HL-60/S4 treated with phorbol 12-myristate 13-acetate at 8.2 ng/mL for 4 days and 3 days (cell line): Measurements from ENCODE around the gene AMIGO3.
"Not testable (repeated sequence)": the region's sequence is repeated elsewhere in the genome, so short reads cannot be mapped to it uniquely, and the experiment has no call there.

Experiments
- in situ Hi-C: fragments of 300-500 bp; cut with MboI; formaldehyde crosslinking; loops from 2 replicates; pipeline ENCODE4 v1.15.0; 2022; ENCODE audit warnings: low sequenced_read_pairs

Gene AMIGO3

GRCh38 chr3:49719214-49719884 lies at the start of gene AMIGO3:
AMIGO3 (minus strand) TSS chr3:49719684; CDS start chr3:49719465, 219 bp downstream.
- in situ Hi-C loops, result no loop called here

DNA sequence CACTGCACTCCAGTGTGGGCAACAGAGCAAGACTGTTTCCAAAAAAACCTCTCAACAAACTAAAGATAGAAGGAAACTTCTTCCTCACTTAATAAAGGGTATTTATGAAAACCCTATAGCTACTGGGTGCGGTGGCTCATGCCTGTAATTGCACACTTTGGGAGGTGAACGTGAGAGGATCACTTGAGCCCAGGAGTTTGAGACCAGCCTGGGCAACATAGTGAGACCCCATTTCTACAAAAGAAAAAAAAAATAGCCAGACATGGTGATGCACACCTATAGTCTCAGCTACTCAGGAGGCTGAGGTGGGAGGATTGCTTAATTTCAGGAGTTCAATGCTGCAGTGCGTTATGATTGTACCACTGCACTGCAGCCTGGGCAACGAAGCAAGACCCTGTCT lies 44.5 kb upstream of the AMIGO3 start:
- in situ Hi-C loops, result no loop called here

- in situ Hi-C loops, result no loop called here
Measured at GRCh38 chr3:49761661-49762060, 42.2 kb upstream of the AMIGO3 start.

DNA sequence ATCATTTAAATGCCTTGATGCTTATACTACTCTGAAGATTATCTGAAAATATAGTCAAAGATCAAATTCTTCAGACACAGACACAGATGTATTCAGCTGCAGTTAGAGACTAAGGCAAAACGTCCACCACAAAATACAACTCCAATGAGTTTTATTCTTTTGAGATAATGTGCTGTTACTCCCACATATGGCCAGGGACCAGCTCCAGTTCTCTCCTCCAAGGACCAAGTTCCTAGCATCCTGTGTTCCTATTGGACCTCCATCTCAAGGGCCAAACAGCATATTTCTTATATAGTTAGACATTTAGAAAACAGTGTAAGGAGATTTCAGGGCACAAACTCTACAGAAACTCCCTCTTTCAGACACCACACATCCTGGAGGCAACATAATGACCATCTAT lies 39.7 kb upstream of the AMIGO3 start:
- in situ Hi-C loops, result no loop called here

GRCh38 chr3:49757197-49757596 lies 37.7 kb upstream of the AMIGO3 start:
- in situ Hi-C loops, result no loop called here

GRCh38 chr3:49756036-49756435 lies 36.6 kb upstream of the AMIGO3 start:
- in situ Hi-C loops, result no loop called here

DNA sequence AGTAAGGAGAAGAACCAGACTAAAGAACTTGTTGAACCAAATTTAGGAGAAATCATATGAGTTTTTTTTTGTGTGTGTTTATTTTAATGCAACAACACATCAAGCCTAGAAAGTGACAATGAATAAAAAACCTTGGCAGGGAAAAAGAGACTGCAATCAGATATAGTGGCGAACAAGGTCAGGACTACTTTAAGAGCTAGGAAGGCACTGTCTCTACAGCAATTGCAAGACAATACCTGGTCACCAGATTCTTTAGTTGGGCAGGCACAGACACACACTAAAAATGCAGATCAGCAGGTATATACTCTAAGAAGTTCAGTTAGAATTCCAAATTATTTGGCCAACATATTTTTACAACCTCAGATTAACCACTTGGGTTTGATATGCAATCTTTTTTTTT lies 35.1 kb upstream of the AMIGO3 start:
- in situ Hi-C loops, result no loop called here

DNA sequence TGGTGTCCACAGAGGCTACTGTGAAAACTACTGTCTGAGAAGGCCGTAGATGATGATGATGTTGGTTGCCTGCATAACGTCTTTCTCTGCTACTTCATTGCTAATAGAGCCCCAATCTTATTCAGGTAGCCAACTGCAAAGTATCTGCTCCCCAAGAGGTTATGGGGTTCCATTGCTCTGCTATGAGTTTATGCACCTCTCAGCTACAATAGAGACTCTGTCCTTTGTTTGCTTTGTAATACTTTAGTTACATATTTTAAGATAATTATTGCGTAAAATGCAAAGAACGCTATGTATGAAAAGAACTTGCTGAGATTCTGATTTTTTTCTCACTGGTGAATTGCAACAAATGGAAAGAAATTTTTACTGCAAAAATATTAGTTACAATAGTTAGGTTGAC lies 32.0 kb upstream of the AMIGO3 start:
- in situ Hi-C loops, result no loop called here

DNA sequence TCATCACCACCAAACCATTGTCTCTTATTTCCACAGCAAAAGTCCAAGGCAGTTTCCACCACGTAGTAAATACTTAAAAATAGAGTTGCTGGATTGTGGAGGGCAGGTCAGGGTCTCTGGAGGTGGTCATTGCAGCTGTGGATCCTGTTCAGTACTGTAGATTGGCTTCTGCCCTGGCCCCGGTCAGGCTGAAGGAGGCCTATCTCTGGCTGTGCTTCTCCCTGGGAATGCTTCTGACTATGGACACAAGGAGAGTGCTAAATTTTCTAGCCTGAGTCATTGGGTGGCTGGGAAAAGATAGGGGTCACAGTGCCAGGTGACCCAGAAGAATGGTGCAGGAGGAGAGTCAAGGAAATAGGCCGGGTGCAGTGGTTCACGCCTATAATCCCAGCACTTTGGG lies 30.6 kb upstream of the AMIGO3 start:
- in situ Hi-C loops, result no loop called here

- in situ Hi-C loops, result not testable (repeated sequence)
Measured at GRCh38 chr3:49748874-49749273, 29.4 kb upstream of the AMIGO3 start.

DNA sequence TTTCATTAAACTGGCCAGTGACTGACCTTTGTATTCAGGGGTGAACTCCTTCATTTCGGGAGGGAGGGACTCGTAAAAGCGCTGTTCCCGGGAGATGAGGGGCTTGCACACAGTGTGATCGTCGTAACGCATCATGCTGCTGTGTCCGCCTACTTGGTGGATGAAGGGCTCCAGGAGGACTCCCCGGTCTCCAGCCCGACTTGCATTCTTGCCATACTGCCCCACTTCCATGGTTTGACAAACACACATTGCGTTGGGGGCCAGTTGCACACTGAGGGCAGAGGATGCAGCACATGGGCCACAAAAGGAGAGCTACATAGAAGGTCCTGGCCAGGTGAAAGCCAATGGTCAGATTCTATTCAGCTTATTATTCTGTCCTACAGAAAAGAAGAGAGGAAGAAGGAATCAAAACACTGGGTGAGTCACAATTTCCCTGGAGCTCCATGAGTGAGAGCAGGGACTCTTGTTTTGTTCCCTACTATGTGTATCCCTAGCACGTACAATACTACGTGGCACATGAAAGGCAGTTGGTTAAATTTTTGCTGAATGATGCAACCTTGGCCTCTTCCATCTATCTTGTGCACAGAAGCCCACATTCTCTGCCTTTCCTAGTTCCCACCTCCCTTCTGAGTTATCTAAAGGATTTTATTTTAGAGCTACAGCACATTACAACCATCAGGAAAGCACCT lies 28.5 kb upstream of the AMIGO3 start:
- in situ Hi-C loops, result no loop called here

- in situ Hi-C loops, result no loop called here
Measured at GRCh38 chr3:49745986-49746385, 26.5 kb upstream of the AMIGO3 start.

DNA sequence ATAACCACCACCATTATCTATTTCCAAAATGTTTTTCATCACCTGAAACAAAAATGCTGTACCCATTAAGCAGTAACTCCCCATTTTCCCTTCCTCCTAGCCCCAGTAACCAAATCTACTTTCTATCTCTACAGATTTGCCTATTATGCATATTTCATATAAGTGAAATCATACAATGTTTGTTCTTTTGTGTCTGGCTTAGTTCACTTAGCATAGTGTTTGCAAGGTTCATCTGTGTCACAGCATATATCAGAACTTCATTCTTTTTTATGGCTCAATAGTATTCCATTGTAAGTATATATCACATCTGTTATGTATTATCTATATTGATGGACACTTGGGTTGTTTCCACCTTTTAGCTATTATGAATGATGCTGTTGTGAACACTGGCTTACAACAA lies 20.9 kb upstream of the AMIGO3 start:
- in situ Hi-C loops, result no loop called here

DNA sequence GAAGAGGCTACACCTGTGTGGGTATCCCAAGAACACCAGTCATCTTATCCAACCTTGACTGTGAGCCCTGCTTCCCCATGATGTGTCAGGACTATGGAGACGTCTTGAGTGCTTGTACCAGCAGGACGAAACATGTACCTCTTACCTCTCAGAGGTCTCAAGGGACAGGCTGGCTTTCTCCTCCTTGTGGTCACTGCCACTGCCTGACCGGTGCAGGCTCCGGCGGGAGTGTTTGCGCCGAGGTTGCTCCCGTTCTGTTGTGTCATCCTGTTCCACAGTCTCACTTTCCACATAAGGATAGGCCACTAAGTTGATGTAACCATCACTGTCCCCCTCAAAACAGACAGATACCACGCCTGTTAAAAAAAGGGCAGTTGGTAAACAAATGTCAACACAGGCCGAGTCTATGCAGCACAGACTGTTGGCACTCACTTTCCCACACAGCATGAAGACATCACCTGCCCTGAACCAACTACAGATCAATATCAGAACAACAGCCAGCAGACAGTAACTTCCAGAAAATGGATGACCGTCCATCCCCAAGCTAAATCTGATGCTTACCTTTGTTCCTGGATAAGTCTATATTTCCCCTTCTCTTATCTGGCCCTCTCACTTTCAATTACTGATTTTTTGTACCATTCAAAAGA lies 18.7 kb upstream of the AMIGO3 start:
- in situ Hi-C loops, result no loop called here

DNA sequence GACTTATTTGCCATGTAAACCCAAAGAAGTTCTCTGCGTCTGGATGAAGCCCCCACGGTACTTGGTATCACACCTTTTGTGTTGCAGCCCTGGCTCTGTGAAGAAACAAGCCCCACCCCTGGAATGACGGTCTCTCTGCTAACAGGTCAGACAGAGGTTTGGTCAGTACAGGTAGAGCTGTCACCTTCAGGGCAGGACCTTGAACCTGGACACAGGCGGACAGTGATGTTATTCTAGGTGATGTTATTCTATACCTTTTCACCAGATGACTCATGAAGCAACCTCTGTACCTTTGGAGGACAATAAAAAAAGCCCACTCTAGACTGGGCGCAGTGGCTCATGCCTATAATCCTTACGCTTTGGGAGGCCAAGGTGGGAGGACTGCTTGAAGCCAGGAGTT lies 15.3 kb upstream of the AMIGO3 start:
- in situ Hi-C loops, result no loop called here

DNA sequence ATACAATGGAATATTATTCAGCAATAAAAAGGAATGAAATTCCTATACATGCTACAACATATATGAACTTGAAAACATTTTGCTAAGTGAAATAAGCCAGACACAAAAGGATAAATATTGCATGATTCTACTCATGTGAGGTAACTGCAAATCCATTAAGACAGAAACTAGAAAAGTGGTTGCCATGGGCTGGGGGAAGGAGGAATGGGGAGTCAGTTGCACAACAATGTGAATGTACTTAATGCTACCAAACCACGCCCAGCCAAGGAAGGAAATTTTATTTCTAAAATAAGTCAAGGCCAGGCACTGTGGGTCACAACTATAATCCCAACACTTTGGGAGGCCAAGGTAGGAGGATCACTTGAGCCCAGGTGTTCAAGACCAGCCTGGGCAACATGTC lies 14.1 kb upstream of the AMIGO3 start:
- in situ Hi-C loops, result no loop called here

GRCh38 chr3:49732597-49732996 lies 13.1 kb upstream of the AMIGO3 start:
- in situ Hi-C loops, result no loop called here

- in situ Hi-C loops, result no loop called here
Measured at GRCh38 chr3:49729966-49730609, 10.6 kb upstream of the AMIGO3 start.

DNA sequence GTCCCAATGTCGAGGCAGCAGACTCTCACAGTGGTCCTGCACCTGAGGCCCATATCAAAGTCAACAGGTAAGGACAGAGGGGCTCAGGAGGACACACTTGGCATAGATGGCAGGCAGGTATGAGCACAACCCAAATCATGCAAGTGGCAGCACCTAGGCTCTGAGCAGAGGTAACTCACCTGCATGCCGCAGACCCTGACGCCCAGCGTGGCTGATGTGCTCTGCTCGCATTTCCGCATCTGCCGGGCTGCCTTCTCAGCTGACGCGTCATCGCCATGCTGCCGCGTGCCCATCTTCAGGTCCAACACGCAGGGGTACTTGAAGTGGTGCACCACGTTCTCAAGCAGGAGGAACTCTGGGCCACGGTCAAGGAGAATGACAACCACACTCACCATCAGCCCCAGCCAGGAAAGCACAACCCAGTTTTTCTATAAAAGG lies 8.5 kb upstream of the AMIGO3 start:
- in situ Hi-C loops, result no loop called here

DNA sequence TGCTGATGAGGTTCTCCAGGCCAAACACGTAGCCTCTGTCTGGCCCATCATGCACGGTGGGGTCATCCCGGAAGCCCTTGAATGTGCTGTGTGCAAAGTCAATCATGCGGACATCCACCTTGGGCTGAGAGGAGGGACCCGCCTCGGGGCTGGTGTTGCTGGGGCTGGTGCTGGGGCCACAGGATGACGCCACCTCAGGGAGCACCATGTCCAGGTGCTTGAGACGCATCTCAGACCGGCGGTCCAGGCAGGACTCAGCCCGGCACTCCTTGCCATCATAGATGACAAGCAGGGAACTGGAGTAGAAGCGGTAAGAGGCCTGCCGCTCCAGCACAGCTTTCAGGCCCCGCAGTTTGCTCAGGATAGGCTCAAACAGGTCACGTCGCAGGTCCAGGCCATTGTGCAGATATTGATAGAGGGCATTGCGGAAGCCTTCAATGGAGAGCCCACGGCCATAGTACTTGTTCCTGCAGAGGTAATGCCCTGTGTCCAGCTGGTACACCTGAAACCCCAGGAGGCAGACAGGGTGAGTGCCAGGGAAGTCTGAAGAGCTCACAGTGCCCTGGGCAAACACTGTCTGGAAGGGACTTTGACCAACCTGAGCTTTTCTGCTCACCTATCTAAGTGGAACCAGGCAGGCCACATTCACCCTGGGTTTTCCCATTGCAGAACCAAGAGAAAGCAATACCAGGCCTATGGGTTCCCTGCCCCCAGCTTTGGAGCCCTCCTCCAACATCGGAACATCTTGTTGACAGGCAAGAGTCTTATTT lies 7.9 kb upstream of the AMIGO3 start:
- in situ Hi-C loops, result no loop called here
